Gastrocnemius medialis (tissue), 4 donors: ENCODE measurements around the gene NVL. TPM values are rescaled to one million over a fixed set of nuclear protein-coding genes. Genes with fewer than 3 reads are reported as not detected.
"Not testable (repeated sequence)": the region's sequence is repeated elsewhere in the genome, so short reads cannot be mapped to it uniquely, and the experiment has no call there.

ENCODE experiments used
- ATAC-seq, 2 donors: fragments of 150-250 bp; one replicate each; pipeline ENCODE4 v1.9.1; 2016
- DNase-seq, 2 donors: peaks; one replicate each; pipeline ENCODE4 v3.0.0-alpha.2; 2019
- H3K27ac ChIP-seq, 4 donors: fragments of 200-600 bp; sonication (generic); 1 replicate in 1 of 4; 2 replicates in 3 of 4; pipeline ENCODE4 v1.5.1; 2016 to 2018; ENCODE audit warnings: mild to moderate bottlenecking in 2 of 4, moderate library complexity in 1 of 4
- H3K27me3 ChIP-seq, 3 donors: fragments of 200-600 bp; sonication (generic) in 2 of 3; 1 replicate in 1 of 3; 2 replicates in 2 of 3; pipeline versions ENCODE4 v1.5.1 to v1.6.0; 2016 to 2019; ENCODE audit warnings: mild to moderate bottlenecking in 1 of 3, moderate library complexity in 1 of 3
- H3K36me3 ChIP-seq, 2 donors: fragments of 200-600 bp; sonication (generic) in 1 of 2; one replicate each; pipeline ENCODE4 v1.5.1; 2017 to 2018
- H3K4me1 ChIP-seq, 2 donors: fragments of 200-600 bp; sonication (generic) in 1 of 2; one replicate each; pipeline ENCODE4 v1.5.1; 2016 to 2017; ENCODE audit warnings: mild to moderate bottlenecking in 2 of 2
- H3K4me3 ChIP-seq, 4 donors: fragments of 200-600 bp; sonication (generic) in 3 of 4; 1 replicate in 1 of 4; 2 replicates in 3 of 4; pipeline ENCODE4 v1.5.1; 2016 to 2019; ENCODE audit warnings: mild to moderate bottlenecking in 2 of 4
- H3K9me3 ChIP-seq, 3 donors: fragments of 200-600 bp; sonication (generic) in 2 of 3; 1 replicate in 1 of 3; 2 replicates in 2 of 3; pipeline ENCODE4 v1.5.1; 2016 to 2019
- POLR2A ChIP-seq, 2 donors: fragments of 450-650 bp; IDR thresholded peaks; one replicate each; pipeline ENCODE4 v1.6.1; 2017; ENCODE audit warnings: antibody characterized with exemption in 2 of 2, mild to moderate bottlenecking in 2 of 2, moderate library complexity in 2 of 2
- in situ Hi-C, 4 donors: fragments of 200-750 bp; cut with MboI; loops; one replicate each; pipeline versions ENCODE4 v1.15.0 to v1.8.0; 2017; ENCODE audit warnings: low sequenced_read_pairs in 4 of 4
- intact Hi-C: fragments of 100-400 bp; cut with DNase I; formaldehyde crosslinking; loops from one replicate; pipeline ENCODE4 v1.15.1; 2023; ENCODE audit warnings: low total_unique reads
- total RNA-seq, 4 donors: library from RNA; depleted of rRNA; stranded (reverse); fragments of >200 nt; gene quantifications; one replicate each; pipeline versions ENCODE4 v1.1.0 to v1.2.3, GENCODE V29; 2016
- TF ChIP-seq, protein P1 (sequence below), 5 experiments: fragments of 450-650 bp in 3 of 5; fragments of 200-600 bp in 2 of 5; sonication (generic) in 2 of 5; IDR thresholded peaks in 4 of 5; conservative IDR thresholded peaks in 1 of 5; 1 replicate in 4 of 5; 2 replicates in 1 of 5; pipeline ENCODE4 v1.5.1; 2016 to 2019; ENCODE audit warnings: antibody characterized with exemption in 5 of 5, mild to moderate bottlenecking in 3 of 5, moderate library complexity in 3 of 5

The NVL gene
- total RNA-seq, 4 donors from 2014 or later, result 6.5 to 32.5 (median 7.7) TPM

DNA sequence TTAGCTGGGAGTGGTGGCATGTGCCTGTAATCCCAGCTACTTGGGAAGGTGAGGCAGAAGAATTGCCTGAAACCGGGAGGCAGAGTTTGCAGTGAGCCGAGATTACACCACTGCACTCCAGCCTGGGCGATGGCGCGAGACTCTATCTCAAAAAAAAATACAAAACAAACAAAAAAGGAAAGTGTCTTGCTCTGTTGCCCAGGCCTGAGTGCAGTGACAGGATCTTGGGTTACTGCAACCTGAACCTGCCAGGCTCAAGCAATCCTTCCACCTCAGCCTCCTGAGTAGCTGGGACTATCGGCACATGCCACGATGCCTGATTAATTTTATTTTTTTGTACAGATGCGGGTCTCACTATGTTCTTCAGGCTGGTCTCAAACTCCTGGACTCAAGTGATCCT, 113.6 kb downstream of the NVL start:
- TF ChIP-seq, protein P1, sequence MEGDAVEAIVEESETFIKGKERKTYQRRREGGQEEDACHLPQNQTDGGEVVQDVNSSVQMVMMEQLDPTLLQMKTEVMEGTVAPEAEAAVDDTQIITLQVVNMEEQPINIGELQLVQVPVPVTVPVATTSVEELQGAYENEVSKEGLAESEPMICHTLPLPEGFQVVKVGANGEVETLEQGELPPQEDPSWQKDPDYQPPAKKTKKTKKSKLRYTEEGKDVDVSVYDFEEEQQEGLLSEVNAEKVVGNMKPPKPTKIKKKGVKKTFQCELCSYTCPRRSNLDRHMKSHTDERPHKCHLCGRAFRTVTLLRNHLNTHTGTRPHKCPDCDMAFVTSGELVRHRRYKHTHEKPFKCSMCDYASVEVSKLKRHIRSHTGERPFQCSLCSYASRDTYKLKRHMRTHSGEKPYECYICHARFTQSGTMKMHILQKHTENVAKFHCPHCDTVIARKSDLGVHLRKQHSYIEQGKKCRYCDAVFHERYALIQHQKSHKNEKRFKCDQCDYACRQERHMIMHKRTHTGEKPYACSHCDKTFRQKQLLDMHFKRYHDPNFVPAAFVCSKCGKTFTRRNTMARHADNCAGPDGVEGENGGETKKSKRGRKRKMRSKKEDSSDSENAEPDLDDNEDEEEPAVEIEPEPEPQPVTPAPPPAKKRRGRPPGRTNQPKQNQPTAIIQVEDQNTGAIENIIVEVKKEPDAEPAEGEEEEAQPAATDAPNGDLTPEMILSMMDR (IDR thresholded peaks at IDR 0.05 in 4 of 5, conservative IDR thresholded peaks at IDR 0.05 in 1 of 5), result no peak
- TF ChIP-seq POLR2A (IDR thresholded peaks at IDR 0.05), result no peak
- H3K4me1 ChIP-seq, result peaks cover under 1 to 8% of the 10 kb centered on the region in 2 donors
- H3K4me3 ChIP-seq, result no peak overlapping the region
- intact Hi-C loops, result loop anchor here (10.0 kb wide), 2 partner anchors 102 to 218 kb away; partner anchors contain the start of genes FBXO28 and WDR26
- in situ Hi-C loops, result no loop called here
- H3K36me3 ChIP-seq, result no peaks in the 10 kb centered on the region
- DNase-seq, result no peak
- H3K27me3 ChIP-seq, result no peaks in the 10 kb centered on the region
- no peaks in the 10 kb centered on the region for H3K9me3 ChIP-seq
- no peak for ATAC-seq
- H3K27ac ChIP-seq, result peak overlapping the region; percentile 58 to 73 (median 65)

DNA sequence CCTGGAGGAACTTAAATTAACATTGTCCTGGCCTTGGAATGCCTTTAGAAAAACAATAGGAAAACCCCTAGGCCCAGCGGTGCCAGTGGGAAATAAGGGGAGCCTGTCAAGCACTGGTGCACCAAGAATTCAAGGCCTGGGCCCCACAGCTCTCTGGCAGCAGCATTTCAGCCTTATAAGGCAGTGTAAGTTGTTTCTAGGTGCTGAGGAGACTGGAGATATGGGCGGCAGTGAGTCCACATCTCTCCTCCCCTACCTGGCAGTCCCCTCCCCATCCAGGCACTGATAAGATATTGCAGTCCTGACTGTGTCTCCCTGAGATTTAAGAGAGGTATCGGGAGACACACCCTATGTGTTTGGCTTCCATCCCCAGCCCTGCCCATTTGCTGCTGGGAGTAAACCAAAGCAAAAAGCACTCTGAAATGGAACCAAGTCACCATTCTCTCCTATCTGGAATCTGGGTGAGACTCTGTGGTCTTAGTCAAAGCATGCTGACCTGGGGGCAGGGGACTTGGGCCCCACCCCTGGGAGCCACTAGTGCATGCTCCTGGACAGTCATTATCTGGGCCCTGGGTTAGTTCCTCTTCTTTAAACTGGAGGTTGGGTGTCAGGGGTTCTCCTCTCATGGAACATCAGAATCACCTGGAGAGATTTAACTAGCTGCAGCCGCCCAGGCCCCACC, 116.4 kb downstream of the NVL start:
- peaks cover 6 to 12% of the 10 kb centered on the region in 2 donors for H3K4me1 ChIP-seq
- no peaks in the 10 kb centered on the region for H3K9me3 ChIP-seq
- TF ChIP-seq, protein P1 (IDR thresholded peaks at IDR 0.05 in 4 of 5, conservative IDR thresholded peaks at IDR 0.05 in 1 of 5), result no peak
- TF ChIP-seq POLR2A (IDR thresholded peaks at IDR 0.05), result no peak
- ATAC-seq, result no peak
- H3K36me3 ChIP-seq, result no peaks in the 10 kb centered on the region
- no peak overlapping the region for H3K27ac ChIP-seq
- no peak overlapping the region for H3K4me3 ChIP-seq
- in situ Hi-C loops, result no loop called here
- intact Hi-C loops, result loop anchor here (10.0 kb wide), 2 partner anchors 99 to 221 kb away; partner anchors contain the start of genes FBXO28 and WDR26
- DNase-seq, result no peak
- no peaks in the 10 kb centered on the region for H3K27me3 ChIP-seq

DNA sequence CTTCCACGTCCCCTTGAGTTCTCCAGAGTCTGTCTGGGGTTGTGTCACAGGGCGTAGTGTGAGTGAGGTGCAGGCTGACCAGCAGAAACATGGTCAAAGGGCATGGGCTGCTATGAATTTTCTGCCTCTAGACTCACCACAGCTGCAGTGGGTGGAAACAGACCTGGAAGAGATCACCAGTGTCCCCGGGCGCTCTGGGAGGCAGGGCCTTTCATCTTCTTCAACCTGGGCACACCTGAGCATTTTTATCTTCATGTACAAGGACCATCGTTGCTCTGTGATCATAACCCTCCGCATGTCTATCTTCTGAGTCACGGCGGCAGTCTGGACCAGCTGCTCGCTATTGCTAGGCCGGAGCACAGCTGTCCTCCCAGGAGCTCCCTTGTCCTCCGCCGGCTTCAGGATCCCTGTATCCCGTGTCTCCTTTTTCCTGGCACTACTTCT, 117.3 kb downstream of the NVL start:
- intact Hi-C loops, result loop anchor here (10.0 kb wide), 2 partner anchors 98 to 222 kb away; partner anchors contain the start of genes FBXO28 and WDR26
- ATAC-seq, result peak in 1 of 2 donors; percentile 19

DNA sequence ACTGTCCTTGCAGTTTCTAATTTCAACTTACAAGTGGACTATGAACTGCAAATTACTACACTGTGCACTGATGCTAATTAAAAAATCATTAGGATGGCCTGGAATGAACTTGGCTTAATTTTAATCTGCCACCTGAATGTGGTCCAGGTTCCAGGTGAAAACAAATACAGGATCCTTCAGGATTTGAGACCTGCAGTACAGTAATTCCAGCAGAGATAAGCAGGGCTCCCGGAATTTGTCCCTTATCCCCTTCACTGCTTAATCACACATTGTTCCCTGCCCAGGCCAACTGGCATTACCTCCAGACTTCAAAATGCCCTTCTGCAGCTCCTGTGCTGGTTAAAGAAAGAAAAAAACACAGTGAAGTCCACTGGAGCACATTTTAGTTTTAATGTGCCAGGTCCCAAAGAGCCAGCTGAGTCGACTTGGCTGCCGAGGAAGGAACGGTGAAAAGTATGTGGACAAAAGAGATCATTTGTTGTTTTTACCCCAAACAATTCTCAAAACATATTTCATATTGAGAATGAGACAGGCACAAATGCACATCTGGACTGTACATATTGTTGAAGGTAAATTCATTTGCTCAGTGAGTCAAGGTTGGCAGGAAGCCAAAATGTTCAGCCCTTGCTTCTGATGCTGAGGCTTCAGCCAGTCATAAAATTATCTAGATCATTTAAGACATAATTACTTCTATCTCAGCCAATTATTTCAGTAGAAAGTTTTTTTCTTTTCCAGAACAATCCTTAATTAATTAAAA, 118.6 kb downstream of the NVL start:
- no peaks in the 10 kb centered on the region for H3K9me3 ChIP-seq
- intact Hi-C loops, result loop anchor here (10.0 kb wide), 2 partner anchors 97 to 223 kb away; partner anchors contain the start of genes FBXO28 and WDR26

More for the DNA sequence above, 117.3 kb downstream of the NVL start:
- peaks cover 6 to 12% of the 10 kb centered on the region in 2 donors for H3K4me1 ChIP-seq
- H3K9me3 ChIP-seq, result no peaks in the 10 kb centered on the region
- no peak overlapping the region for H3K27ac ChIP-seq
- TF ChIP-seq, protein P1 (IDR thresholded peaks at IDR 0.05 in 4 of 5, conservative IDR thresholded peaks at IDR 0.05 in 1 of 5), result no peak
- TF ChIP-seq POLR2A (IDR thresholded peaks at IDR 0.05), result no peak
- no peak overlapping the region for H3K4me3 ChIP-seq
- H3K27me3 ChIP-seq, result no peaks in the 10 kb centered on the region
- no peaks in the 10 kb centered on the region for H3K36me3 ChIP-seq
- no peak for DNase-seq
- in situ Hi-C loops, result no loop called here

DNA sequence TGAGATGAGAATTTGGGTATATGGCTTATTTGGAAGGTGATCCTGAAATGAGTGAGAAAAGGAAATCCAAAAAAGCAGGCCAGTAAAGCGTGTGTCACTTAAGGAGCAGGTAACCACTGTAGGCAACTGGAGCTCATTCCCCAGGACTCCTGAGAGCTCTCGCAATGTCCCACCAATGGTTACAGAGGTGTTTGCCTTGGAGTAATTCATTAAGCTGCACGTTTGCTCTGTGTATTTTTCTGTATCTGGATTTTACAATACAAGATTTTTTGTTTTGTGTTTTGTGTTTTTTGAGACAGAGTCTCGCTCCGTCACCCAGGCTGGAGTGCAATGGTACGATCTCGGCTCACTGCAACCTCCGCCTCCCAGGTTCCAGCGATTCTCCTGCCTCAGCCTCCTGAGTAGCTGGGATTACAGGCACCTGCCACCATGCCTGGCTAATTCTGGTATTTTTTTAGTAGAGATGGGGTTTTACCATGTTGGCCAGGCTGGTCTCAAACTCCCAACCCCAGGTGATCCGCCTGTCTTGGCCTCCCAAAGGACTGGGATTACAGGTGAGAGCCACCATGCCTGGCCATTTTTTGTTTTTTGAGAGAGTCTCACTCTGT, 123.9 kb downstream of the NVL start:
- in situ Hi-C loops, H3K27ac ChIP-seq, DNase-seq, ATAC-seq, H3K27me3 ChIP-seq, H3K9me3 ChIP-seq, H3K4me3 ChIP-seq, intact Hi-C loops, H3K36me3 ChIP-seq: not testable (repeated sequence)
- H3K4me1 ChIP-seq, result peaks cover 11 to 12% of the 10 kb centered on the region in 2 donors

More for the DNA sequence above, 118.6 kb downstream of the NVL start:
- Histone ChIP-seq H3K36me3 (no peaks in the 10 kb centered on the region), H3K27ac (peak overlapping the region in 2 of 4 donors; percentile 16 to 56), H3K4me1 (peaks cover 6 to 12% of the 10 kb centered on the region in 2 donors), H3K4me3 (no peak overlapping the region), H3K27me3 (no peaks in the 10 kb centered on the region)
- no peak for ATAC-seq
- DNase-seq, result no peak
- TF ChIP-seq, protein P1 (IDR thresholded peaks at IDR 0.05 in 4 of 5, conservative IDR thresholded peaks at IDR 0.05 in 1 of 5), result no peak
- no peak for TF ChIP-seq POLR2A (IDR thresholded peaks at IDR 0.05)
- in situ Hi-C loops, result no loop called here
